ENCODE results near the gene STK40.

The STK40 gene

DNA sequence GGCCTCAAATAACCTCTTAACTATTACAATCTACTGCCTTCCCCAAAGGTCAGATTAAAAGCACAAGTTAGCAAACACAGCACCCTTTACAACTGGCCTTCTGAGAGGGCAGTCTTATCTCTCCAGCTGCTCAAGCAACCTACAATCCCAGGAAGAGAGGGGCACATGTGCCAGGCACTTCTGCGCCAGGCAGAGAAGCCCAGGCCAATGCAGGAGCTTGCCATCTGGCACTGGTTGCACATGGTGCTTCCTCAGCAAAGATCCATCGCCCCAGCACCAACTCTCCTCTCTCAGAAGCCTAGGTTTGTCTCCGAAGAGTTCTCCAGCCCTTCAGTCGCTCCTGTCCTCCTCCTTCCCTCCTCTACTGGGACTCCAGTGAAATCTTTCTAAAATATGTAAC lies 2.5 kb downstream of the STK40 start:
- no peak overlapping the region; the same call in 1 of the 2 replicates for H3K4me3 ChIP-seq (ENCODE audit: low read length)
- TF ChIP-seq CTCF (conservative IDR thresholded peaks at IDR 0.05; ENCODE audit: low read length): no peak
- DNase-seq (ENCODE audit: low read depth): no peak

GRCh38 chr1:36382669-36383068 lies 3.1 kb downstream of the STK40 start:
- no peak overlapping the region for H3K4me3 ChIP-seq (ENCODE audit: low read length)
- no peak for DNase-seq (ENCODE audit: low read depth)
- TF ChIP-seq CTCF (conservative IDR thresholded peaks at IDR 0.05; ENCODE audit: low read length): no peak

- TF ChIP-seq CTCF (conservative IDR thresholded peaks at IDR 0.05; ENCODE audit: low read length): no peak
- no peak overlapping the region for H3K4me3 ChIP-seq (ENCODE audit: low read length)
- DNase-seq (ENCODE audit: low read depth): no peak
These were observed 3.5 kb downstream of the STK40 start for GRCh38 chr1:36382231-36382630.

- TF ChIP-seq CTCF (conservative IDR thresholded peaks at IDR 0.05; ENCODE audit: low read length): no peak
- H3K4me3 ChIP-seq (ENCODE audit: low read length): no peak overlapping the region
- DNase-seq (ENCODE audit: low read depth): no peak
These were observed 4.3 kb downstream of the STK40 start for GRCh38 chr1:36381405-36381804.

DNA sequence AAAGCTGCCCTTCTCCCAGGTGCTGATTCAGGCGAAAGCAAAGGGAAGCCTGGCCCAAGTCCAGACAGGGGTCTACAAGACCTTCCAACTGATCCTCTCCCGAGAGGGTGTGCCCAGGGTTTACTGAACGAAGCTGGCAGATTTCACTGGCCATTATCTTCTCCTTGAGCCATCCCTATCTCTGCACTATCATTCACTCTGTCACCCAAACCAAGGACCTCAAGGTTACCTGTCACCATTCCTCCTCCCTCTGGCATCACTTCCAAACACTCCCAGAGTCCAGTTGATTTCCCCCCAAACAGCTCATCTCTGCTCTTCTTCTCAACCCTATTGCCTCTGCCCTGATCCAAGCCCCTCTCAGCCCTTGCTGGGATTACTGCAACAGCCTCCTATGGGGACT lies 4.9 kb downstream of the STK40 start:
- no peak for TF ChIP-seq CTCF (conservative IDR thresholded peaks at IDR 0.05; ENCODE audit: low read length)
- no peak overlapping the region for H3K4me3 ChIP-seq (ENCODE audit: low read length)

GRCh38 chr1:36380143-36380619 lies 5.5 kb downstream of the STK40 start:
- no peak overlapping the region for H3K4me3 ChIP-seq (ENCODE audit: low read length)
- TF ChIP-seq CTCF (conservative IDR thresholded peaks at IDR 0.05; ENCODE audit: low read length): no peak
- no peak for DNase-seq (ENCODE audit: low read depth)

More for the DNA sequence above, 4.9 kb downstream of the STK40 start:
- DNase-seq (ENCODE audit: low read depth): no peak

GRCh38 chr1:36377791-36378492 lies 7.8 kb downstream of the STK40 start:
- DNase-seq (ENCODE audit: low read depth): no peak
- no peak for TF ChIP-seq CTCF (conservative IDR thresholded peaks at IDR 0.05; ENCODE audit: low read length)
- H3K4me3 ChIP-seq (ENCODE audit: low read length): no peak overlapping the region

Measured in AG10803 (cell line).